GM12878 (cell line): ENCODE data around the gene HOXB6.

ENCODE experiments used
- BRCA1 ChIP-seq: IDR thresholded peaks from 2 replicates; pipeline ENCODE4 v1.6.1; 2011; ENCODE audit warnings: low read depth, low read length, improper control_type of control experiment
- EZH2 ChIP-seq: IDR thresholded peaks from 2 replicates; pipeline ENCODE4 v1.6.1; 2012; ENCODE audit warnings: low read depth, mild to moderate bottlenecking, control low read depth, inconsistent platforms, low read length, borderline replicate concordance; ENCODE audit not compliant: control insufficient read depth
- HDGF ChIP-seq: fragments of 450-650 bp; IDR thresholded peaks from 2 replicates; pipeline ENCODE4 v1.6.1; 2016; ENCODE audit warnings: antibody characterized with exemption
- POLR2AphosphoS2 ChIP-seq: IDR thresholded peaks from 2 replicates; pipeline ENCODE4 v1.6.1; 2011; ENCODE audit warnings: low read depth, mild to moderate bottlenecking, low read length, improper control_type of control experiment, moderate library complexity
- POLR2AphosphoS5 ChIP-seq: IDR thresholded peaks from 2 replicates; pipeline ENCODE4 v1.6.1; 2011; ENCODE audit warnings: mild to moderate bottlenecking, low read length, inconsistent platforms
- SREBF2 ChIP-seq: IDR thresholded peaks from 2 replicates; pipeline ENCODE4 v1.6.1; 2012; ENCODE audit warnings: mild to moderate bottlenecking, low read length
- TCF12 ChIP-seq: IDR thresholded peaks from 2 replicates; pipeline ENCODE4 v1.6.1; 2011; ENCODE audit warnings: low read depth, mild to moderate bottlenecking, low read length
- ZNF24 ChIP-seq: fragments of 450-650 bp; IDR thresholded peaks from 2 replicates; pipeline ENCODE4 v1.6.1; 2017; ENCODE audit warnings: antibody characterized with exemption, mild to moderate bottlenecking
- TF ChIP-seq, protein P1 (sequence below), 3 experiments: IDR thresholded peaks in 2 of 3; conservative IDR thresholded peaks in 1 of 3; 2 replicates each; pipeline ENCODE4 v1.5.1; 2011; ENCODE audit warnings: low read depth in 3 of 3, low read length in 3 of 3, mild to moderate bottlenecking in 3 of 3, control low read depth in 2 of 3, moderate library complexity in 2 of 3, inconsistent platforms in 1 of 3, mixed read lengths in 1 of 3; ENCODE audit not compliant: control insufficient read depth in 2 of 3, insufficient read depth in 1 of 3; ENCODE audit errors: extremely low read depth in 1 of 3
- TF ChIP-seq, protein P2 (sequence below): IDR thresholded peaks from 2 replicates; pipeline ENCODE4 v1.6.1; 2011; ENCODE audit warnings: low read depth, mild to moderate bottlenecking, low read length, moderate library complexity, borderline replicate concordance; ENCODE audit errors: extremely low read depth
- TF ChIP-seq, protein P3 (sequence below): IDR thresholded peaks from 2 replicates; pipeline ENCODE4 v1.6.1; 2012; ENCODE audit warnings: low read depth, low read length, improper control_type of control experiment
- TF ChIP-seq, protein P4 (sequence below): fragments of 450-650 bp; IDR thresholded peaks from 2 replicates; pipeline ENCODE4 v1.6.1; 2018; ENCODE audit warnings: borderline replicate concordance, mild to moderate bottlenecking; ENCODE audit not compliant: partially characterized antibody

DNA sequence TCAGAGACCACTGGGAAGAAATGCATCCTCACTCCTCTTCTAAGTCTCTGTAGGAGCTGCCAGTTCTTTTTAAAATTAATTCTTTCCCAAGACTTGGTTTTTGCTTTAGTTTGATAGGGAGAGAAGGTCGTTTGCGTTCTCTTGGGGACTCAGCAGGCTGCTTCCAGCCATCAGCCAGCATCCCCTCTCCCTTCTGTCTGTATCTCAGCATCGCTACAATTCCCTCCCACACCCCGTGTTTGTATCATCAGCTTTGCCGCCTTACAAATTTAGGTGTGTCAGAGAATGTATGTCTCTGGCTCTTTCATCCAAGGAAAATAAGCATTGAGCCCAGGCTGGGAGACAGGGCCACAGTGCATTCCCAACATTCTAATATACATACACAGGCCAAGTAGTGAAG is 5.4 kb downstream of the HOXB6 start:
- no peak for TF ChIP-seq ZNF24
- TF ChIP-seq, protein P1, sequence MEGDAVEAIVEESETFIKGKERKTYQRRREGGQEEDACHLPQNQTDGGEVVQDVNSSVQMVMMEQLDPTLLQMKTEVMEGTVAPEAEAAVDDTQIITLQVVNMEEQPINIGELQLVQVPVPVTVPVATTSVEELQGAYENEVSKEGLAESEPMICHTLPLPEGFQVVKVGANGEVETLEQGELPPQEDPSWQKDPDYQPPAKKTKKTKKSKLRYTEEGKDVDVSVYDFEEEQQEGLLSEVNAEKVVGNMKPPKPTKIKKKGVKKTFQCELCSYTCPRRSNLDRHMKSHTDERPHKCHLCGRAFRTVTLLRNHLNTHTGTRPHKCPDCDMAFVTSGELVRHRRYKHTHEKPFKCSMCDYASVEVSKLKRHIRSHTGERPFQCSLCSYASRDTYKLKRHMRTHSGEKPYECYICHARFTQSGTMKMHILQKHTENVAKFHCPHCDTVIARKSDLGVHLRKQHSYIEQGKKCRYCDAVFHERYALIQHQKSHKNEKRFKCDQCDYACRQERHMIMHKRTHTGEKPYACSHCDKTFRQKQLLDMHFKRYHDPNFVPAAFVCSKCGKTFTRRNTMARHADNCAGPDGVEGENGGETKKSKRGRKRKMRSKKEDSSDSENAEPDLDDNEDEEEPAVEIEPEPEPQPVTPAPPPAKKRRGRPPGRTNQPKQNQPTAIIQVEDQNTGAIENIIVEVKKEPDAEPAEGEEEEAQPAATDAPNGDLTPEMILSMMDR (IDR thresholded peaks at IDR 0.05 in 2 of 3, conservative IDR thresholded peaks at IDR 0.05 in 1 of 3; ENCODE audit: control insufficient read depth in 2 of 3, extremely low read depth in 1 of 3, insufficient read depth in 1 of 3, low read depth in 3 of 3, low read length in 3 of 3), result no peak
- no peak for TF ChIP-seq POLR2AphosphoS2
- TF ChIP-seq POLR2AphosphoS5, result no peak
- TF ChIP-seq SREBF2, result no peak
- TF ChIP-seq EZH2, result no peak
- TF ChIP-seq, protein P2, sequence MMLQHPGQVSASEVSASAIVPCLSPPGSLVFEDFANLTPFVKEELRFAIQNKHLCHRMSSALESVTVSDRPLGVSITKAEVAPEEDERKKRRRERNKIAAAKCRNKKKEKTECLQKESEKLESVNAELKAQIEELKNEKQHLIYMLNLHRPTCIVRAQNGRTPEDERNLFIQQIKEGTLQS, result no peak
- TF ChIP-seq TCF12, result no peak
- no peak for TF ChIP-seq HDGF
- TF ChIP-seq, protein P3, sequence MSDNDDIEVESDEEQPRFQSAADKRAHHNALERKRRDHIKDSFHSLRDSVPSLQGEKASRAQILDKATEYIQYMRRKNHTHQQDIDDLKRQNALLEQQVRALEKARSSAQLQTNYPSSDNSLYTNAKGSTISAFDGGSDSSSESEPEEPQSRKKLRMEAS, result no peak
- no peak for TF ChIP-seq BRCA1
- TF ChIP-seq, protein P4, sequence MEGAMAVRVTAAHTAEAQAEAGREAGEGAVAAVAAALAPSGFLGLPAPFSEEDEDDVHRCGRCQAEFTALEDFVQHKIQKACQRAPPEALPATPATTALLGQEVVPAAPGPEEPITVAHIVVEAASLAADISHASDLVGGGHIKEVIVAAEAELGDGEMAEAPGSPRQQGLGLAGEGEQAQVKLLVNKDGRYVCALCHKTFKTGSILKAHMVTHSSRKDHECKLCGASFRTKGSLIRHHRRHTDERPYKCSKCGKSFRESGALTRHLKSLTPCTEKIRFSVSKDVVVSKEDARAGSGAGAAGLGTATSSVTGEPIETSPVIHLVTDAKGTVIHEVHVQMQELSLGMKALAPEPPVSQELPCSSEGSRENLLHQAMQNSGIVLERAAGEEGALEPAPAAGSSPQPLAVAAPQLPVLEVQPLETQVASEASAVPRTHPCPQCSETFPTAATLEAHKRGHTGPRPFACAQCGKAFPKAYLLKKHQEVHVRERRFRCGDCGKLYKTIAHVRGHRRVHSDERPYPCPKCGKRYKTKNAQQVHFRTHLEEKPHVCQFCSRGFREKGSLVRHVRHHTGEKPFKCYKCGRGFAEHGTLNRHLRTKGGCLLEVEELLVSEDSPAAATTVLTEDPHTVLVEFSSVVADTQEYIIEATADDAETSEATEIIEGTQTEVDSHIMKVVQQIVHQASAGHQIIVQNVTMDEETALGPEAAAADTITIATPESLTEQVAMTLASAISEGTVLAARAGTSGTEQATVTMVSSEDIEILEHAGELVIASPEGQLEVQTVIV, result no peak
